Activated CD4-positive, alpha-beta T cell treated with anti-CD3 and anti-CD28 coated beads, Interleukin-2, amount 10 ng/mL, durations not matched to agents 7 days and 5 days (primary cell): ENCODE data around the gene ASPDH. TPM values are rescaled to one million over a fixed set of nuclear protein-coding genes. Genes with fewer than 3 reads are reported as not detected.

Source experiments
- CTCF ChIA-PET: fragments of 350-600 bp; sonication (Branson Sonifier 250); formaldehyde crosslinking; loops from one replicate; lab custom pipeline; 2021; ENCODE audit warnings: antibody characterized with exemption; lab: Charles Lee
- POLR2A ChIA-PET: fragments of 350-600 bp; sonication (Branson Sonifier 250); formaldehyde crosslinking; loops from one replicate; lab custom pipeline; 2021; ENCODE audit warnings: antibody characterized with exemption; lab: Charles Lee
- DNase-seq: peaks from one replicate; pipeline ENCODE4 v3.0.0-alpha.2; 2020
- H3K27ac Mint-ChIP-seq: one replicate; pipeline ENCODE4 v1.8.0; 2021; ENCODE audit warnings: mild to moderate bottlenecking, moderate library complexity, mixed read lengths
- H3K27me3 Mint-ChIP-seq: one replicate; pipeline ENCODE4 v1.8.0; 2021; ENCODE audit warnings: mixed read lengths
- H3K36me3 Mint-ChIP-seq: one replicate; pipeline ENCODE4 v1.8.0; 2021; ENCODE audit warnings: low read depth, mixed read lengths
- H3K4me1 Mint-ChIP-seq: one replicate; pipeline ENCODE4 v1.8.0; 2021; ENCODE audit warnings: mixed read lengths
- H3K4me3 Mint-ChIP-seq: one replicate; pipeline ENCODE4 v1.8.0; 2021; ENCODE audit warnings: mild to moderate bottlenecking, moderate library complexity, mixed read lengths
- H3K9me3 Mint-ChIP-seq: one replicate; pipeline ENCODE4 v1.8.0; 2021; ENCODE audit warnings: mixed read lengths
- total RNA-seq, 2 experiments: library from RNA; stranded (reverse); gene quantifications; one replicate each; pipeline ENCODE4 v1.2.3, GENCODE V29; 2021

The ASPDH gene
- total RNA-seq, 2 experiments from 2014 or later: not detected

- ChIA-PET CTCF (interaction anchor here (1.8 to 2.8 kb wide), 2 partner anchors 8 to 15 kb away, joined by 6 to 7 read pairs; no protein-coding TSS in a partner anchor), POLR2A (no interaction called here)
- no peaks in the 10 kb centered on the region for H3K36me3 Mint-ChIP-seq
- H3K27ac Mint-ChIP-seq: no peak overlapping the region
- H3K4me1 Mint-ChIP-seq: no peaks in the 10 kb centered on the region
- no peak for DNase-seq
- H3K9me3 Mint-ChIP-seq: no peaks in the 10 kb centered on the region
- H3K4me3 Mint-ChIP-seq: no peak overlapping the region
- H3K27me3 Mint-ChIP-seq: peaks cover 2% of the 10 kb centered on the region
These were observed 44.9 kb downstream of the ASPDH start for GRCh38 chr19:50468818-50469217.

- POLR2A ChIA-PET: no interaction called here
- Mint-ChIP-seq H3K27ac (no peak overlapping the region), H3K9me3 (no peaks in the 10 kb centered on the region), H3K36me3 (no peaks in the 10 kb centered on the region), H3K4me1 (no peaks in the 10 kb centered on the region), H3K27me3 (peaks cover 2% of the 10 kb centered on the region), H3K4me3 (no peak overlapping the region)
- DNase-seq: no peak
- CTCF ChIA-PET: no interaction called here
These were observed 46.1 kb downstream of the ASPDH start for GRCh38 chr19:50467566-50467965.

- ChIA-PET POLR2A (no interaction called here), CTCF (interaction anchor here (0.9 kb wide), 1 partner anchor 98 kb away, joined by 3 read pairs; no protein-coding TSS in a partner anchor)
- H3K27ac Mint-ChIP-seq: no peak overlapping the region
- DNase-seq: no peak
- peaks cover 2% of the 10 kb centered on the region for H3K27me3 Mint-ChIP-seq
- no peaks in the 10 kb centered on the region for H3K9me3 Mint-ChIP-seq
- H3K36me3 Mint-ChIP-seq: no peaks in the 10 kb centered on the region
- no peak overlapping the region for H3K4me3 Mint-ChIP-seq
- no peaks in the 10 kb centered on the region for H3K4me1 Mint-ChIP-seq
These were observed 47.0 kb downstream of the ASPDH start for GRCh38 chr19:50466706-50467039.

- no peaks in the 10 kb centered on the region for H3K9me3 Mint-ChIP-seq
- H3K4me3 Mint-ChIP-seq: no peak overlapping the region
- CTCF ChIA-PET: interaction anchor here (0.9 kb wide), 1 partner anchor 98 kb away, joined by 3 read pairs; no protein-coding TSS in a partner anchor
- DNase-seq: no peak
- H3K27ac Mint-ChIP-seq: no peak overlapping the region
- no peaks in the 10 kb centered on the region for H3K36me3 Mint-ChIP-seq
- POLR2A ChIA-PET: interaction anchor here (0.6 kb wide), 1 partner anchor 37 kb away, joined by 3 read pairs; no protein-coding TSS in a partner anchor
- H3K27me3 Mint-ChIP-seq: peaks cover 2% of the 10 kb centered on the region
- H3K4me1 Mint-ChIP-seq: peaks cover 3% of the 10 kb centered on the region
These were observed 47.6 kb downstream of the ASPDH start for GRCh38 chr19:50465986-50466705.

GRCh38 chr19:50465000-50465399 is 48.7 kb downstream of the ASPDH start:
- no peaks in the 10 kb centered on the region for H3K36me3 Mint-ChIP-seq
- H3K4me1 Mint-ChIP-seq: peaks cover 9% of the 10 kb centered on the region
- peaks cover 5% of the 10 kb centered on the region for H3K27me3 Mint-ChIP-seq
- POLR2A ChIA-PET: no interaction called here
- CTCF ChIA-PET: interaction anchor here (0.9 kb wide), 1 partner anchor 92 kb away, joined by 3 read pairs; no protein-coding TSS in a partner anchor
- no peak overlapping the region for H3K27ac Mint-ChIP-seq
- H3K9me3 Mint-ChIP-seq: no peaks in the 10 kb centered on the region
- H3K4me3 Mint-ChIP-seq: no peak overlapping the region
- DNase-seq: no peak

DNA sequence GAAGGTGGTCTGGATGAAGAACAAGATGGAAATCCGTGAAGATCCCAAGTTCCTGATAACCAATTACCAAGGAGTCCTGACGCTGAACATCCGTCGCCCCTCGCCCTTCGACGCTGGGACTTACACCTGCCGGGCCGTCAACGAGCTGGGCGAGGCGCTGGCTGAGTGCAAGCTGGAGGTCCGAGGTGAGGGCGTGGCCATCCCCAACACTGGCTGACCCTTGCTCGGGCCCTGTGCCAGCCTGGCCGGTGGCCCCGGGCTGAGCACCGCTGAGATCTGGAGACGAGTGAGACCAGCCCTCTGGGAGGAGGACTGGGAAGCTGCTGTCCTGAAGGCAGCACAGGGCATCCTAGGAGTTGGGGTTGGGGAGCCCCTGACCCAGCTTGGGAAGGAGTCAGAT is 49.4 kb downstream of the ASPDH start:
- no peak for DNase-seq
- H3K4me3 Mint-ChIP-seq: no peak overlapping the region
- CTCF ChIA-PET: interaction anchor here (0.8 to 0.9 kb wide), 2 partner anchors 92 to 132 kb away, joined by 3 read pairs; no protein-coding TSS in a partner anchor
- H3K9me3 Mint-ChIP-seq: no peaks in the 10 kb centered on the region
- POLR2A ChIA-PET: no interaction called here
- H3K36me3 Mint-ChIP-seq: no peaks in the 10 kb centered on the region
- H3K27me3 Mint-ChIP-seq: peaks cover 6% of the 10 kb centered on the region
- peaks cover 15% of the 10 kb centered on the region for H3K4me1 Mint-ChIP-seq
- H3K27ac Mint-ChIP-seq: no peak overlapping the region

- no peaks in the 10 kb centered on the region for H3K9me3 Mint-ChIP-seq
- H3K36me3 Mint-ChIP-seq: no peaks in the 10 kb centered on the region
- H3K4me1 Mint-ChIP-seq: peaks cover 15% of the 10 kb centered on the region
- no peak overlapping the region for H3K4me3 Mint-ChIP-seq
- CTCF ChIA-PET: interaction anchor here (1.4 to 1.7 kb wide), 2 partner anchors 16 to 105 kb away, joined by 5 to 6 read pairs; no protein-coding TSS in a partner anchor
- no peak for DNase-seq
- H3K27ac Mint-ChIP-seq: no peak overlapping the region
- H3K27me3 Mint-ChIP-seq: peaks cover 4% of the 10 kb centered on the region
- POLR2A ChIA-PET: no interaction called here
These were observed 50.7 kb downstream of the ASPDH start for GRCh38 chr19:50462970-50463369.

Other genes starting within 250 kb of the ASPDH start
- 1 to 10 TPM; 3.4 to 4.1 TPM for gene KCNC3, start 184.5 kb downstream of the ASPDH start, total RNA-seq
- 1 to 10 TPM; 1.7 to 1.9 TPM for gene NAPSA, start 148.3 kb downstream of the ASPDH start, total RNA-seq
- gene NR1H2, start 137.5 kb downstream of the ASPDH start, total RNA-seq: 10 to 100 TPM; 55.2 to 62.2 TPM
- gene POLD1, start 129.6 kb downstream of the ASPDH start, total RNA-seq: 100 to 1,000 TPM; 156 to 167 TPM
- under 1 TPM; 0.48 to 0.50 TPM for gene SPIB, start 95.0 kb downstream of the ASPDH start, total RNA-seq
- gene MYBPC2, start 81.0 kb downstream of the ASPDH start, total RNA-seq: not detected
- gene EMC10, start 37.4 kb downstream of the ASPDH start, total RNA-seq: 10 to 100 TPM; 57.8 to 64.9 TPM
- not detected for gene GARIN5A, start 37.1 kb downstream of the ASPDH start, total RNA-seq
- 10 to 100 TPM; 35.7 to 42.0 TPM for gene JOSD2, start 2.7 kb downstream of the ASPDH start, total RNA-seq
- gene LRRC4B, start 54.5 kb upstream of the ASPDH start, total RNA-seq: not detected
- gene SYT3, start 126.0 kb upstream of the ASPDH start, total RNA-seq: not detected
- gene C19orf81, start 135.5 kb upstream of the ASPDH start, total RNA-seq: not detected
- gene SHANK1, start 205.9 kb upstream of the ASPDH start, total RNA-seq: not detected
- gene CLEC11A, start 209.5 kb upstream of the ASPDH start, total RNA-seq: 1 to 10 TPM; 1.3 to 1.5 TPM